Natural killer cell treated with Interleukin-12 subunit alpha and Interleukin-12 subunit beta and Interleukin-15 and Interleukin-18, amount 100 ng/mL, for 72 hours (primary cell): Measurements from ENCODE around the gene HPCAL1. TPM values are rescaled to one million over a fixed set of nuclear protein-coding genes. Genes with fewer than 3 reads are reported as not detected.

ENCODE experiments used
- ATAC-seq, 2 donors: fragments of 150-1000 bp; cut with Tn5 transposase in 1 of 2; sonication (Bioruptor Pico), chemical (Tn5 transposase) in 1 of 2; 2 replicates each; pipeline ENCODE4 v1.10.0; 2021
- DNase-seq: peaks from one replicate; pipeline ENCODE4 v3.0.0; 2022; ENCODE audit warnings: low spot score
- H3K27ac Mint-ChIP-seq, 2 donors: 1 replicate in 1 of 2; 2 replicates in 1 of 2; pipeline ENCODE4 v1.8.0; 2022; ENCODE audit warnings: mixed read lengths in 2 of 2, mild to moderate bottlenecking in 1 of 2, moderate library complexity in 1 of 2
- H3K27me3 Mint-ChIP-seq, 2 donors: 1 replicate in 1 of 2; 2 replicates in 1 of 2; pipeline ENCODE4 v1.8.0; 2022; ENCODE audit warnings: mixed read lengths in 2 of 2
- H3K36me3 Mint-ChIP-seq: one replicate; pipeline ENCODE4 v1.8.0; 2022; ENCODE audit warnings: mixed read lengths
- H3K4me1 Mint-ChIP-seq, 2 donors: 1 replicate in 1 of 2; 2 replicates in 1 of 2; pipeline ENCODE4 v1.8.0; 2022; ENCODE audit warnings: low read depth in 2 of 2, mixed read lengths in 2 of 2, mild to moderate bottlenecking in 1 of 2
- H3K4me3 Mint-ChIP-seq: one replicate; pipeline ENCODE4 v1.8.0; 2022; ENCODE audit warnings: mixed read lengths
- H3K9me3 Mint-ChIP-seq: 2 replicates; pipeline ENCODE4 v1.8.0; 2022; ENCODE audit warnings: mixed read lengths
- total RNA-seq, 2 donors: library from RNA; stranded (reverse); gene quantifications; one replicate each; pipeline ENCODE4 v1.2.3, GENCODE V29; 2022

HPCAL1 gene
- total RNA-seq, 2 donors from 2014 or later: 13.8 to 19.0 TPM

DNA sequence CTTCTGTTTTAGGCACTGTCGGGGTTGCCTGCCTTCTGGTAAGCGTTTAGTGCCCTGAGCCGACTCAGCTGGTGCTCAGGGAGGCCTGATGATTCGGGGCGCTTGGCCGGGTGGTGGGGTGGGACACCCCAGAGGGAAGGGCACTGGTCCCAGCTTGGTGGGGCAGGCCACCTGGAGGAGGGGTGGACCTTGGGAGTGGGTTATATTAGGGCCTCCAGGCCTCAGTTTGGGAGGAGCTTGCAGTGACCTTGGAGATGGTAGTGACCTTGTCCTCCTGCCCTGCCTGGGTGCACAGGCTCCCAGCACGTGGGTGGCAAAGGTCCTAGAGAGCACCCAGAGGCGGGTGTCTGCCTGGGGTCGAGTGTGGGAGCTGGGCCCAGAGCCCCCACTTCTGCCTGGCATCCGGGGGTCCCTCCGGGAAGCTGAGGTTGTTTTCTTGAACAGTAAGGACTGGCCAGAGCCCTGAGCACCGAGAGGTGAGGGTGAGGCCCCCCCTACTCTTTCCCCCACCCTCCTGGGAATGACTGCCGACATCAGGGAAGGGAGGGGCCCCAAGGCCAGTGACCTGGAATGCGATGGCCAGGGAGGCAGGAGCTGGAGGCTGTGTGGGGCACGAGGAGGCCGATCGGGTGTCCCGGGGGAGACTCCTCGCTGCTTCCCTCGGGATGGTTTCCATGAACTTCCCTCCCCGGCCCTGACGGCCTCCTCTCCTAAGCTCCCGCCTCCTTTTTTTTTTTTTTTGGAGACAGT is 61.3 kb downstream of the HPCAL1 start:
- H3K4me1 Mint-ChIP-seq: peaks cover 9% of the 10 kb centered on the region in 2 donors
- H3K9me3 Mint-ChIP-seq: no peaks in the 10 kb centered on the region
- H3K4me3 Mint-ChIP-seq: no peak overlapping the region
- H3K36me3 Mint-ChIP-seq: no peaks in the 10 kb centered on the region
- no peak overlapping the region for H3K27ac Mint-ChIP-seq
- ATAC-seq: peak in 1 of 2 donors; percentile 16
- no peak for DNase-seq
- no peaks in the 10 kb centered on the region for H3K27me3 Mint-ChIP-seq

DNA sequence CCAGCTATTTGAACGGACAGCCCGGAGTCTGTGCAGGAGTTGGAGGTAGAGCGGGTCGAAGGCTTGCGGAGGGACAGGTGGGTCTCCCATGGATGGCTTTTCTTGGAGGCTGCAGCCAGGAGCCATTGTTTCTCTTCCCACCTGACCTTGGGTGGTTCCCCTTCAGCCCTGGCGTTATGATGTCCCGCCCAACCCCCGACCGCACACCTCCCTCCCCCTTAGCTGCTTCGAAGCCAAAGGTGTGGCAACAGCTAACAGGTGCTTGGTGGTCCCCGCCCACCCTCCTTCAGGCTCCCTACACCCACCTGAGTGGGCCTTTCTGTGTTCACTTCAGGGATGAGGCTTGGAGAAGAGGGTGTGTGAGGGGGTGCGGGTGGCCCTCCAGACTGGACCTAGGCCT is 62.7 kb downstream of the HPCAL1 start:
- Mint-ChIP-seq H3K9me3 (no peaks in the 10 kb centered on the region), H3K4me3 (no peak overlapping the region), H3K27ac (no peak overlapping the region), H3K36me3 (no peaks in the 10 kb centered on the region), H3K27me3 (no peaks in the 10 kb centered on the region), H3K4me1 (peaks cover 13 to 16% of the 10 kb centered on the region in 2 donors)
- ATAC-seq (no peak), DNase-seq (no peak)

- H3K27me3 Mint-ChIP-seq: no peaks in the 10 kb centered on the region
- no peaks in the 10 kb centered on the region for H3K9me3 Mint-ChIP-seq
- no peak overlapping the region for H3K4me3 Mint-ChIP-seq
- DNase-seq (no peak), ATAC-seq (no peak)
- H3K4me1 Mint-ChIP-seq: peaks cover 8 to 14% of the 10 kb centered on the region in 2 donors
- H3K27ac Mint-ChIP-seq: no peak overlapping the region
- H3K36me3 Mint-ChIP-seq: no peaks in the 10 kb centered on the region
Observed at GRCh38 chr2:10366601-10367270, 64.0 kb downstream of the HPCAL1 start.

- H3K27ac Mint-ChIP-seq: no peak overlapping the region
- no peaks in the 10 kb centered on the region for H3K9me3 Mint-ChIP-seq
- ATAC-seq (peak in 1 of 2 donors; percentile 16), DNase-seq (no peak)
- H3K4me3 Mint-ChIP-seq: no peak overlapping the region
- H3K27me3 Mint-ChIP-seq: no peaks in the 10 kb centered on the region
- peaks cover 8 to 14% of the 10 kb centered on the region in 2 donors for H3K4me1 Mint-ChIP-seq
- no peaks in the 10 kb centered on the region for H3K36me3 Mint-ChIP-seq
Observed at GRCh38 chr2:10367472-10368439, 65.1 kb downstream of the HPCAL1 start.

- Mint-ChIP-seq H3K4me3 (no peak overlapping the region), H3K4me1 (peaks cover 8 to 14% of the 10 kb centered on the region in 2 donors), H3K9me3 (no peaks in the 10 kb centered on the region), H3K36me3 (no peaks in the 10 kb centered on the region), H3K27me3 (no peaks in the 10 kb centered on the region), H3K27ac (no peak overlapping the region)
- DNase-seq: no peak
- ATAC-seq: no peak
Observed at GRCh38 chr2:10368491-10369231, 66.0 kb downstream of the HPCAL1 start.

- no peak for ATAC-seq
- H3K4me3 Mint-ChIP-seq: no peak overlapping the region
- H3K27ac Mint-ChIP-seq: no peak overlapping the region
Observed at GRCh38 chr2:10369269-10370255, 66.9 kb downstream of the HPCAL1 start.

GRCh38 chr2:10370390-10370789 is 67.7 kb downstream of the HPCAL1 start:
- no peaks in the 10 kb centered on the region for H3K27me3 Mint-ChIP-seq
- no peak overlapping the region for H3K27ac Mint-ChIP-seq
- DNase-seq (no peak), ATAC-seq (no peak)
- no peaks in the 10 kb centered on the region for H3K9me3 Mint-ChIP-seq
- H3K4me3 Mint-ChIP-seq: no peak overlapping the region
- H3K4me1 Mint-ChIP-seq: peaks cover 15 to 18% of the 10 kb centered on the region in 2 donors
- no peaks in the 10 kb centered on the region for H3K36me3 Mint-ChIP-seq

More at GRCh38 chr2:10369269-10370255, 66.9 kb downstream of the HPCAL1 start:
- Mint-ChIP-seq H3K4me1 (peaks cover 9 to 14% of the 10 kb centered on the region in 2 donors), H3K9me3 (no peaks in the 10 kb centered on the region), H3K36me3 (no peaks in the 10 kb centered on the region), H3K27me3 (no peaks in the 10 kb centered on the region)
- no peak for DNase-seq

DNA sequence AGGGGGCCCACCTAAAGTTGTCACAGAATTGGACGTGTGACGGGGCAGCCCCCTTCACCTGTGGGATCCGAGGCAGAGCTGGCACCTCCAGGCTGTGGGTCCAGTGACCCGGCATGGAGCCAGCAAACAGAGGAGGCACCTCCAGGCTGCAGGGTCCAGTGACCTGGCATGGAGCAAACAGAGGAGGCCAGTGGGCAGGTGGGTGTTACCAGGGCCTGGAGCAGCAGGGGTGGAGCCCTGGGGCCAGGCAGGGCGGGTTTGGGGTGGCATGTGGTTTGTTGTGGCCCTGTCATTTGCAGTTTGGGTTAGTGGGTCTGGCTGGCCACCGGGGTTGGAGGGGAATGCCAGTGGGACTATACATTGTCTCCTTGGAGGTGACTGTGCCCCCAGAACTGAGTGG is 68.2 kb downstream of the HPCAL1 start:
- Mint-ChIP-seq H3K4me3 (no peak overlapping the region), H3K27me3 (no peaks in the 10 kb centered on the region)
- no peak for ATAC-seq

DNA sequence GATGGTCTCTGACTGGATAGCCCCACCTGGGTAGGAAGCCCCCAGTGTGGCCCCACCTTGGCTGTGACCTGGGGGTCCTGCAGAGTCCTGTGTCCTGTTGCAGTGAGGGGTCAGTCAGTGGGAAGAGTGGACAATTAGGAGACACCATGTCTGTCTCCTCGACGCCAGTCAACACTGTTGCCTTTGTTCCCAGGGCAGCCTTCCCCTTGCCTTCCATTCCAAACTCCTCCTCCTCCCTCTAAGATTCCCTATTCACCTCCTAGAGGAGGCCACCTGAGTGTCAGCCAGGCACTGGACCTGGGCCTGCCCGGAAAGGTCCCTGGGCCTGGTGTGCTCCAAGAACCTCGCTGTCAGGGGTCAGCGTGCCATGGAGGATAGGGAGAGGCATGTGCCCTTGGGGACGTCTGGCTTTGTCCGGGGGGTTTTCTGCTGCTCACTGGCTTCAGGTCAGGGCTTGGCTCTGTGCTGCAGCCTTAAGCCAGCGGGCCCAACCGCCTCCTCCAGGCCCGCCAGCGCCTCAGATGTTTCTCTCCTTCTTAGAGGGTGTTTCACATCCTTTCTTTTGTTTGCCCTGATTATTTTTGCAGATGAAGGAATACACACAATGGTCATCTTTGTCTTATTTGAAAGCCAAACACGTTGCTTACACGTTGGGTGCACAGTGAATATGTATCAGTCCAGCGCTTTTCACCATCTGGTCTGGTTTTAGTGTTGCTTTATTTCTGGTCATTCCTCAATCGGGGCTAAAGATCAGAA is 68.9 kb downstream of the HPCAL1 start:
- no peak for ATAC-seq
- no peak overlapping the region for H3K27ac Mint-ChIP-seq
- DNase-seq: no peak
- peaks cover 21 to 25% of the 10 kb centered on the region in 2 donors for H3K4me1 Mint-ChIP-seq
- H3K36me3 Mint-ChIP-seq: no peaks in the 10 kb centered on the region
- no peaks in the 10 kb centered on the region for H3K9me3 Mint-ChIP-seq
- no peak overlapping the region for H3K4me3 Mint-ChIP-seq
- no peaks in the 10 kb centered on the region for H3K27me3 Mint-ChIP-seq

More for the DNA sequence above, 68.2 kb downstream of the HPCAL1 start:
- DNase-seq: no peak
- Mint-ChIP-seq H3K9me3 (no peaks in the 10 kb centered on the region), H3K4me1 (peaks cover 19 to 22% of the 10 kb centered on the region in 2 donors), H3K36me3 (no peaks in the 10 kb centered on the region), H3K27ac (no peak overlapping the region)

DNA sequence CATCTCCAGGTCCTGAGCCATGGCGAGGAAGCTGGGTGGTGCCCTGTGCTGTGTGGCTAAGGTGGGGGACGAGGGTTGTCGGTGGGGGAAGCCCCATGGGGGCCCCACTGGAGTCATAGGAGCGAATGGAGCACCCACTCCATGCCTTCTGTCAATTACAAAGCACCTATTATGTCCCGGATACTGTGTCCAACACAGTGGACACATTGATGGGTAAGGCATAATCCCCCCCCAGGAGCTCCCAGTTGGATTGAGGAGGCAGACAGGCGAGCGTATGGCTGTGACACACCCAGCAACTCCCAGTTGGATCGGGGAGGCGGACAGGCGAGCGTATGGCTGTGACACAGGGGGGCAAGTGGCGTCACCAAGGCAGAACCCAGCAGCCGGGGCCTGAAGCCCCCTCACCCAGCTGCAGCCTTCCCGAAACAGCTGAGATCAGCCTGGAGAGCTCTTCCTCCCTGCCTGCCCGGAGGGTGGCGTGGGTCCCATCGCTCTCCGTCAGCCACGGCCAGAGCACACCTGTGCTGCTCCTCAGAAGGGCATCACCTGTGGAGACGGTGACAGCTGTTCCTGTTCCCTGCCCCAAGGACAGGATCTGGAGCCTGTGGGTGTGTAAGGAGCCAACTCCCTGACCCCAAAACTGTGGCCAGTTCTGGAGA is 69.6 kb downstream of the HPCAL1 start:
- Mint-ChIP-seq H3K27ac (no peak overlapping the region), H3K36me3 (no peaks in the 10 kb centered on the region), H3K27me3 (no peaks in the 10 kb centered on the region), H3K9me3 (no peaks in the 10 kb centered on the region), H3K4me1 (peaks cover 21 to 25% of the 10 kb centered on the region in 2 donors), H3K4me3 (no peak overlapping the region)
- DNase-seq (no peak), ATAC-seq (no peak)

DNA sequence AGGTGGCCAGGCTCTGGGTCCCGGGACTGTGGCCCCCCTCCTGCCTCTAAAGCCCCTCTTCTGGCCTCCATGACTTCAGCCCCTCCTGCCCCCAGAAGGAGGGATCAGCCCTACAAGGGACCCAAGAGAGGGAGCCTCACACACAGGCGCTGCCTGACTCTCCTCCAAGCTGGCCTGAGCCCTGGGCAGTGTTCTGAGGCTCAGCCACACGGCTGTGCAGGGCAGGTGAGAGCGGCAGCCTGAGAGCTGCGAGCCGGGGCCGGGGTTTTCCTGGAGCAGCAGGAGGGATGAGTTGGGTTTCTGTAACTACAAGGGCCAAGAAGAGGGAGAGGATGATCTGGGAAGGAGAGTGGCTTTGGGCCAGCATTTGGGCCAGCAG is 70.1 kb downstream of the HPCAL1 start:
- ATAC-seq (no peak), DNase-seq (no peak)
- Mint-ChIP-seq H3K4me3 (no peak overlapping the region), H3K27ac (no peak overlapping the region), H3K9me3 (no peaks in the 10 kb centered on the region), H3K36me3 (no peaks in the 10 kb centered on the region), H3K27me3 (no peaks in the 10 kb centered on the region), H3K4me1 (peaks cover 24 to 26% of the 10 kb centered on the region in 2 donors)
